ENCODE data around the gene CCDC187. TPM values are rescaled to one million over a fixed set of nuclear protein-coding genes. Genes with fewer than 3 reads are reported as not detected.

Gene CCDC187
- total RNA-seq, 2 donors from 2014 or later = not detected

DNA sequence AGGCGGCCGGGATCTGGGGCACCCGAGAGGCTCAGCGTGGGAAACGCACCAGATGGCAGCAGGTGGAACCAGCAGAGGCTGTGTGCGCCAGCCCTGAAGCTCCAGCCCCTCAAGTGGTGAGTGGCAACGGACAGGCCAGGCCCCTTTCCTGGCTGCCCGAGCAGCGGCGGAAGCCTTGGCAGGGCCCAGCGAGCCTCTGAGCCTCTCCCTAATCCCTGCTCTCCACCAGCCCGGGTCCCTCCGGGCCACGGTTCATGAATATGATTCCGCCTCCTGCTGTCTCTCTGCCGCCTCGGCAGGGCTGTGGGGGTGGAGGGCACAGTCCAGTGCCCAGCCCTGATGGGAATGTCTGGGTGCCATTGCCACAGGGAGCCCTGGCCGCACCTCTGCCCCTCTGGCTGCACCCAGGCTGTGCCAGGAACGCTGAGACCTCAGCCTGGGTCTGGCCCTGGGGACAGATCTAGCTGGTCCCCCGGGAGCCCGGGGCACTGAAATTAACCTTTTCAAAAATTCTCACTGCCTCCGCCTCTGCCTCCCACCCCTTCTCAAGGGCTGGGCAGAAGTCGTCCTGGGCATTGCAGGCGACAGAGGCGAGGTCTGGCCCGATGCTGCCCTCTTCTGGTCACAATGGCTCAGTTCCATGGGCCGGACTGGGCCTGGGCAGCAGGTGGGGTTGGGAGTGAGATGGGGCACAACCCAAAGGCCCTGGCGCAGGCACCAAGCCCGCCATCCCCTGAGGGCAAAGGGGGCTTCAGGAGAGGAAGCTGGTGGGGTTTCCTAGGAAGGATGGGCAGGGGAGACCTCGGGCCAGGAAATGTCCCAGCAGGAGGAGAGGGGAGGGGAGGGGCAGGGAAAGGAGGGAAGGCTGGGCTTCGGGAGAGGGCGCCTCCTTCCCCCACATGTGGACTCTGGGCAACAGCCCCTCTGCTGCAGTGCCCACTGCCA lies 20.3 kb downstream of the CCDC187 start:
- H3K36me3 Mint-ChIP-seq (ENCODE audit: insufficient read depth in 2 of 2) = no peaks in the 10 kb centered on the region
- peak; percentile 92 to 94 for ATAC-seq (replicated peaks in 1 of 2)
- peak overlapping the region in 1 of 2 donors; percentile 28 for H3K4me3 Mint-ChIP-seq
- DNase-seq = peak; percentile 77 to 80
- no peaks in the 10 kb centered on the region for H3K27me3 Mint-ChIP-seq (ENCODE audit: low read depth)
- no peaks in the 10 kb centered on the region for H3K4me1 Mint-ChIP-seq (ENCODE audit: low read depth)
- no peaks in the 10 kb centered on the region for H3K9me3 Mint-ChIP-seq
- no peak overlapping the region for H3K27ac Mint-ChIP-seq

DNA sequence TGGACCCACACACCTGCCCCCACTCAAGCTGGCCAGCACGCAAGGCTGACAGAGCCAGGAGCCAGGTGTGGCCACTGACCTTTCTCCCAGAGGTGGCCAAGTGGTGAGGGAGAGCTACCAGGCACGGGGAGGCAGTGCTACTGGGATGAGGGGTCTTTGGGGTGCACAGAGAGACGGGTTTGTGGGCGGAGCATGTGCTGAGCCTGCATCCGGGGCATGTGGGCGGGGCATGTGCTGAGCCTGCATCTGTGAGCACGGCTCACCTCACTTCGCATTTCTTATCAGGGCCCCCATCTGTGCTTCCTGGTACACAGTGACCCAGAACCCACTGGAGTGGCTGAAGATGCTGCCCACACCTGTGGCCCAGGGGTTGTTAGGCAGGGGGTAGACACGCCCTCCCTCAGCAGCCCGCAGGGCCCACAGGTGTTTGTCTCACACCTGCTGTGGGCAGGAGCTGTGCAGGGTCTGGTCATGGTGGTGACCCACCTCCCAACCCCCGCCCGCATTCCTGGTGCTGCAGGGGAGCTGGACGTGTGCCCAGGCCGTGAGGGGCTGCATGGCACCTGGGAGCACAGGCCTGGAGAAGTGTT lies 21.5 kb downstream of the CCDC187 start:
- no peaks in the 10 kb centered on the region for H3K9me3 Mint-ChIP-seq
- no peaks in the 10 kb centered on the region for H3K27me3 Mint-ChIP-seq (ENCODE audit: low read depth)
- no peak for ATAC-seq (replicated peaks in 1 of 2)
- DNase-seq = no peak
- H3K27ac Mint-ChIP-seq = no peak overlapping the region
- H3K4me1 Mint-ChIP-seq (ENCODE audit: low read depth) = no peaks in the 10 kb centered on the region
- no peak overlapping the region for H3K4me3 Mint-ChIP-seq
- no peaks in the 10 kb centered on the region for H3K36me3 Mint-ChIP-seq (ENCODE audit: insufficient read depth in 2 of 2)

DNA sequence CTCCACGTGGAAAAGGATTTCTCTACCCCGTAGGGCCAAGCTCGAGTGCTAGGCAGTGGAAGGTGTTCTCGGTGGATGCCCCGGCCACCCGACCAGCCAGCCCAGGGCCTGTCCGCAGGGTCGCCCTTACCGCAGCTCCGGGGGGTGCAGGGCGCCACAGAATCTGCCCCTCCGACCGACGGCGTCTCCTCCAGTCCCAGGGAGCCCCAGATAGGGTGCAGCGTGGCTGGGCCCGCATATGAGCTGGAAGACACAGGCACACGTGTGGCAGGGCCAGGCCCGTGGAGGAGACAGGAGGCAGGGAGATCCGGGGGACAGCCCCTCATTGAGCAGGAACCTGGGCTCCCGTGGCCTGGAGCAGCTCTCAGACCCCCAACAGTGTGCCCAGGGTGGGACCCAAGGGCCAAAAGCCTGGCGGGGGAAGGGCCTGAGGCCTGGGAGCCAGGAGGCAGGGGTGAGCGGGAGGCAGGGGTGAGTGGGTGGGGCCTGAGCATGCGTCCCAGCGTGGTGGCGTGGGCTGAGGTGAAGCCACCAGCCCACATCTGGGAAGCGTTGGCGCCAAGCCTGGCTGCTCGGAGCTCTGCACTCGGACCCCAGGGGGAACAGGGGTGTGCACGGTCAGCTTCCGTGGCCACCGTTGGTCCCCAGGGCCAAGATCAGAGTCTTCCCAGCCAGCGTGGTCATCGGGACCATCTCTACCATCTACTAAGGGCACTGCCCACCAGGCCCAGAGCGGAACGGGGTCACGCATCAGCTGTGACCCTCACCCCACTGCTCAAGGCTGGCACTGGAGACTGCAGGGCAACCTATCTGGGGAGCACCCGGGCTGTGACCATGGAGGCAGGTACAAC lies 22.2 kb downstream of the CCDC187 start:
- Mint-ChIP-seq H3K27me3 (ENCODE audit: low read depth) (no peaks in the 10 kb centered on the region), H3K4me3 (no peak overlapping the region), H3K9me3 (no peaks in the 10 kb centered on the region), H3K36me3 (ENCODE audit: insufficient read depth in 2 of 2) (no peaks in the 10 kb centered on the region), H3K4me1 (ENCODE audit: low read depth) (no peaks in the 10 kb centered on the region), H3K27ac (no peak overlapping the region)
- DNase-seq (no peak), ATAC-seq (replicated peaks in 1 of 2) (no peak)

DNA sequence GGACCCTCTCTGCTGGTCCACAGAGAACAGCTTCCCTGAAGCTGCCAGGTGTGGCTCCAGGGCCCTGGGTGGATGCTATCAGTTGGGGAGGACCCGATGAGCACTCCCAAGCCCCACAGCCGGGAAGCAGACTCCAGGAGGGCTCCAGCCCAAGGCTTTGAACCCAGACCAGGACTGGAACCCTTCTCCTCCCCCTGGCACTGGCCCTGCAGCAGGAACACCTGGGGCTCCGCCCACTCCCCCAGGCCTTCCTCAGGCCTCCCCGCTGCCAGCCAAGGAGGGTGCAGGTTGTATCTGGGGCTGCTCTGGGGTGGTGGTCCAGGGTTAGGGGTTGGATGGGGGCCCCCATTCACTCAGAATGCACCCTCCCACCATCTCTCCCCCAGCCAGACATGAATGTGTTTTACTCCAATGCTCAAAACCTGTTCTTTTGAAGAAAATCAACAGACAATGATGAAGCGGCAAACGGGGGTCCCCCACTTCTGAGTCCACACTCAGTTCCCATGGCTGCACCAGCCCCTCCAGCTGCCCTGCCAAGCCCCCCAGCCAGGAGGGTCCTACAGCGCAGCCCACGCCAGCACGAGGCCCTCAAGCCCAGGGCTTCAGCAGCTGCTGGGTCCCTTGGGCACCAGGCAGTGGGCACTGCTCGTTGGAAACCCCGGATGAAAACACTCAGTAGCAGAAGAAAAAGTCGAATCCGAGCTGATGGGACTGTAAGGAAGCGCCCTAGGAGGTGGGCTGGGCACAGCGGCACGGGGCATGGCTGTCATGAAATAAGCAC lies 23.2 kb downstream of the CCDC187 start:
- ATAC-seq (replicated peaks in 1 of 2) (no peak), DNase-seq (no peak)
- Mint-ChIP-seq H3K36me3 (ENCODE audit: insufficient read depth in 2 of 2) (no peaks in the 10 kb centered on the region), H3K9me3 (no peaks in the 10 kb centered on the region), H3K27ac (no peak overlapping the region), H3K27me3 (ENCODE audit: low read depth) (no peaks in the 10 kb centered on the region), H3K4me3 (no peak overlapping the region), H3K4me1 (ENCODE audit: low read depth) (no peaks in the 10 kb centered on the region)

- DNase-seq (no peak), ATAC-seq (replicated peaks in 1 of 2) (no peak)
- Mint-ChIP-seq H3K4me1 (ENCODE audit: low read depth) (no peaks in the 10 kb centered on the region), H3K4me3 (no peak overlapping the region), H3K27ac (no peak overlapping the region), H3K36me3 (ENCODE audit: insufficient read depth in 2 of 2) (no peaks in the 10 kb centered on the region), H3K27me3 (ENCODE audit: low read depth) (no peaks in the 10 kb centered on the region), H3K9me3 (no peaks in the 10 kb centered on the region)
Observed at GRCh38 chr9:136279471-136279870, 24.4 kb downstream of the CCDC187 start.

- no peak for ATAC-seq (replicated peaks in 1 of 2)
- no peaks in the 10 kb centered on the region for H3K9me3 Mint-ChIP-seq
Observed at GRCh38 chr9:136278894-136279293, 25.0 kb downstream of the CCDC187 start.

GRCh38 chr9:136278221-136278620 lies 25.7 kb downstream of the CCDC187 start:
- Mint-ChIP-seq H3K27ac (no peak overlapping the region), H3K4me1 (ENCODE audit: low read depth) (no peaks in the 10 kb centered on the region), H3K27me3 (ENCODE audit: low read depth) (no peaks in the 10 kb centered on the region), H3K9me3 (no peaks in the 10 kb centered on the region), H3K36me3 (ENCODE audit: insufficient read depth in 2 of 2) (no peaks in the 10 kb centered on the region), H3K4me3 (no peak overlapping the region)
- no peak for DNase-seq
- no peak for ATAC-seq (replicated peaks in 1 of 2)

More at GRCh38 chr9:136278894-136279293, 25.0 kb downstream of the CCDC187 start:
- Mint-ChIP-seq H3K36me3 (ENCODE audit: insufficient read depth in 2 of 2) (no peaks in the 10 kb centered on the region), H3K27me3 (ENCODE audit: low read depth) (no peaks in the 10 kb centered on the region), H3K27ac (no peak overlapping the region), H3K4me3 (no peak overlapping the region), H3K4me1 (ENCODE audit: low read depth) (no peaks in the 10 kb centered on the region)
- DNase-seq = no peak

DNA sequence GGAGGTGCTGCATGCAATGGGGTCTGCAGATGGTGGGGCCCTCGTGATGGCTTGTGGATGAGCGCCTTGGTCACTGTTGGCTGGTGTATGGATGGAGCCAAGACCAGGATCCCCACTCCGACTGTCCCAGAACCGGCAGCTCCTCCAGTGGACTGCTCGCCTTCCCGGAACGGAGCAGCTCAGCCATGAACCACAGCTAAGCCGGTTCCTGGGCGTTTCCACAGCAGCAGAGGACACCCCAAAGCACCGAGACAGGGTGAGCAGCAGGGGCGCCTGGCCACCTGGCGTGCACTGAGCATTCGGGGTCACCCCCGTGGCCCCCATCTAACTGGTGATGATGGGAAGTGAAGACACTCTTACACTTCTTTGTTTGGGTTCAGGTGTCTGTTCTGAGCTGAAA lies 26.1 kb downstream of the CCDC187 start:
- Mint-ChIP-seq H3K27ac (no peak overlapping the region), H3K9me3 (no peaks in the 10 kb centered on the region), H3K4me1 (ENCODE audit: low read depth) (no peaks in the 10 kb centered on the region), H3K4me3 (no peak overlapping the region), H3K27me3 (ENCODE audit: low read depth) (no peaks in the 10 kb centered on the region), H3K36me3 (ENCODE audit: insufficient read depth in 2 of 2) (no peaks in the 10 kb centered on the region)
- no peak for ATAC-seq (replicated peaks in 1 of 2)
- no peak for DNase-seq

GRCh38 chr9:136276716-136277115 lies 27.2 kb downstream of the CCDC187 start:
- Mint-ChIP-seq H3K4me3 (no peak overlapping the region), H3K9me3 (no peaks in the 10 kb centered on the region), H3K27ac (no peak overlapping the region), H3K27me3 (ENCODE audit: low read depth) (no peaks in the 10 kb centered on the region), H3K4me1 (ENCODE audit: low read depth) (no peaks in the 10 kb centered on the region), H3K36me3 (ENCODE audit: insufficient read depth in 2 of 2) (no peaks in the 10 kb centered on the region)
- ATAC-seq (replicated peaks in 1 of 2) (no peak), DNase-seq (no peak)

- no peak overlapping the region for H3K4me3 Mint-ChIP-seq
- H3K27me3 Mint-ChIP-seq (ENCODE audit: low read depth) = no peaks in the 10 kb centered on the region
- no peak for ATAC-seq (replicated peaks in 1 of 2)
- no peaks in the 10 kb centered on the region for H3K4me1 Mint-ChIP-seq (ENCODE audit: low read depth)
- H3K9me3 Mint-ChIP-seq = no peaks in the 10 kb centered on the region
- no peak overlapping the region for H3K27ac Mint-ChIP-seq
- DNase-seq = no peak
- no peaks in the 10 kb centered on the region for H3K36me3 Mint-ChIP-seq (ENCODE audit: insufficient read depth in 2 of 2)
Observed at GRCh38 chr9:136275655-136276429, 28.1 kb downstream of the CCDC187 start.

GRCh38 chr9:136274786-136275654 lies 28.9 kb downstream of the CCDC187 start:
- H3K9me3 Mint-ChIP-seq = no peaks in the 10 kb centered on the region
- H3K4me1 Mint-ChIP-seq (ENCODE audit: low read depth) = no peaks in the 10 kb centered on the region
- ATAC-seq (replicated peaks in 1 of 2) (no peak), DNase-seq (no peak)
- H3K27ac Mint-ChIP-seq = no peak overlapping the region
- H3K36me3 Mint-ChIP-seq (ENCODE audit: insufficient read depth in 2 of 2) = no peaks in the 10 kb centered on the region
- no peak overlapping the region for H3K4me3 Mint-ChIP-seq
- no peaks in the 10 kb centered on the region for H3K27me3 Mint-ChIP-seq (ENCODE audit: low read depth)
